GM12864 (cell line): Measurements from ENCODE around the gene PALD1.

Source experiments
- DNase-seq: peaks from one replicate; pipeline ENCODE4 v3.0.0-alpha.2; 2011; ENCODE audit warnings: low read depth
- H3K4me3 ChIP-seq: 2 replicates; pipeline ENCODE4 v1.5.1; 2011; ENCODE audit warnings: mild to moderate bottlenecking, low read depth, low read length, control low read depth
- CTCF ChIP-seq: IDR thresholded peaks from 2 replicates; pipeline ENCODE4 v1.5.1; 2011; ENCODE audit warnings: low read depth, mild to moderate bottlenecking, moderate library complexity, low read length, control low read depth, inconsistent platforms; ENCODE audit errors: missing control alignments

PALD1 gene

GRCh38 chr10:70508912-70509756, 30.6 kb downstream of the PALD1 start:
- no peak for DNase-seq
- no peak for TF ChIP-seq CTCF
- no peak overlapping the region for H3K4me3 ChIP-seq

- H3K4me3 ChIP-seq, result no peak overlapping the region
- no peak for DNase-seq
- TF ChIP-seq CTCF, result no peak
Measured at GRCh38 chr10:70509757-70510147, 31.2 kb downstream of the PALD1 start.

- H3K4me3 ChIP-seq, result no peak overlapping the region
- TF ChIP-seq CTCF, result no peak
- DNase-seq, result no peak
Measured at GRCh38 chr10:70510453-70510852, 31.9 kb downstream of the PALD1 start.

DNA sequence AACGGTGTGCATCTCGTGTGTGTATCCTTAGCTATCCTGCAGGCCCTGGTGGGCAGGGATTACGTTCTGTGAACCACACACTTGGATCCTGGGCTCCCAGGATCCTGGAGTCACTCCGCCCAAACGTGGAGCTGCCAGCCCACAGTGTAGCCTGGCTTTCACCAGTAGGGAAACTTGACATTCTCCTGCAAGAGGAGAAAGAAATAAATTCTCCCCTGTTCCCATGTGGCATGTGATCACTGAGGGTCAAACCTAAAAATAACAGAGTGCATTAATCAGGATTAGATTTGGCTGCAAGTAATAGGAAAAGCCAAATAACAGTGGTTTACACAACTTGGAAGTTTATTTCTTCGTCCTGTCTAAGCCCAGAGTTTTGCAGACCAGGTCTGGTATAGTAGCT, 32.3 kb downstream of the PALD1 start:
- TF ChIP-seq CTCF, result no peak
- DNase-seq, result no peak
- no peak overlapping the region for H3K4me3 ChIP-seq

GRCh38 chr10:70512149-70512639, 33.6 kb downstream of the PALD1 start:
- no peak overlapping the region for H3K4me3 ChIP-seq
- DNase-seq, result no peak
- no peak for TF ChIP-seq CTCF

DNA sequence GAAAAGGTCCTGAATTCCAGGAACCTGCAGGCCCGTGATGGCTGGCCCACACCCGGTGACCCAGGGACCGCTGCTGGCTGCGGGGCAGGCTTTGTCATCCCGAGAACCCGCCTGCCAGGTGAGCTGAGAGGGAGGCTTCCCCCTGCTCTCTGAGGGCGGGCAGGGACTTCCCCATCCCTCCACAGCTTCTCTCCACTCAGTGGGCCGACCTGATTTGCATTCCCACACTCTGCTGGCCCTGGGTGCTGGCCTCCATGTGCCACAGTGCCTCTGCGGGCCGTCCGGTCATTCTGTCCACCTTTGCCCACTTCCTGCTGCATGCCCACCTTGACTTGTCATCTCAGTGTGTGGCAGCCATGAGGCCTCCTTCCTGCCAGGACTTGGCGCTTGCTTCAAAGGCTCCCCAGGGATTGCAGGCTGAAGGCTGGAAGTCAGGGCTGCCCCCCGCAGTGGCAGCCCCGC, 35.3 kb downstream of the PALD1 start:
- TF ChIP-seq CTCF, result no peak
- no peak for DNase-seq
- H3K4me3 ChIP-seq, result no peak overlapping the region

- H3K4me3 ChIP-seq, result no peak overlapping the region
- no peak for TF ChIP-seq CTCF
- DNase-seq, result no peak
Measured at GRCh38 chr10:70514591-70514990, 36.0 kb downstream of the PALD1 start.
